NCI-H1105 treated with DMSO at 0.1 percent for 48 hours (cell line): ENCODE data around the gene KLHL11.

Experiments
- DNase-seq: peaks from one replicate; lab custom pipeline; 2025; lab: John Stamatoyannopoulos, UW

The KLHL11 gene

GRCh38 chr17:41864836-41865595, at the start of gene KLHL11:
Gene KLHL11, minus strand, starts transcription at chr17:41865423. Its CDS starts 53 bp downstream, at chr17:41865370.
- peak; percentile 84 for DNase-seq

- DNase-seq: no peak
Observed at GRCh38 chr17:41915020-41915419, 49.8 kb upstream of the KLHL11 start.

- DNase-seq: no peak
Observed at GRCh38 chr17:41914358-41914766, 49.1 kb upstream of the KLHL11 start.

- DNase-seq: no peak
Observed at GRCh38 chr17:41913798-41914197, 48.6 kb upstream of the KLHL11 start.

GRCh38 chr17:41912925-41913324, 47.7 kb upstream of the KLHL11 start:
- no peak for DNase-seq

GRCh38 chr17:41910701-41911391, 45.6 kb upstream of the KLHL11 start:
- no peak for DNase-seq

- DNase-seq: no peak
Observed at GRCh38 chr17:41909088-41909487, 43.9 kb upstream of the KLHL11 start.

GRCh38 chr17:41907633-41908539, 42.7 kb upstream of the KLHL11 start:
- DNase-seq: no peak

GRCh38 chr17:41907185-41907556, 41.9 kb upstream of the KLHL11 start:
- DNase-seq: no peak

GRCh38 chr17:41906465-41907184, 41.4 kb upstream of the KLHL11 start:
- no peak for DNase-seq

GRCh38 chr17:41905172-41905571, 39.9 kb upstream of the KLHL11 start:
- DNase-seq: no peak

- DNase-seq: no peak
Observed at GRCh38 chr17:41904242-41904841, 39.1 kb upstream of the KLHL11 start.

GRCh38 chr17:41901646-41902045, 36.4 kb upstream of the KLHL11 start:
- DNase-seq: no peak

- DNase-seq: no peak
Observed at GRCh38 chr17:41896726-41897125, 31.5 kb upstream of the KLHL11 start.

- no peak for DNase-seq
Observed at GRCh38 chr17:41895617-41896016, 30.4 kb upstream of the KLHL11 start.

GRCh38 chr17:41894791-41895331, 29.6 kb upstream of the KLHL11 start:
- no peak for DNase-seq

GRCh38 chr17:41893384-41893783, 28.2 kb upstream of the KLHL11 start:
- no peak for DNase-seq

- DNase-seq: no peak
Observed at GRCh38 chr17:41892021-41892376, 26.8 kb upstream of the KLHL11 start.

- DNase-seq: no peak
Observed at GRCh38 chr17:41891135-41892020, 26.2 kb upstream of the KLHL11 start.

- DNase-seq: no peak
Observed at GRCh38 chr17:41888332-41888965, 23.2 kb upstream of the KLHL11 start.
